Activated naive CD8-positive, alpha-beta T cell treated with anti-CD3 and anti-CD28 coated beads, Interleukin-2, amount 10 ng/mL, durations not matched to agents 7 days and 5 days (primary cell): ENCODE measurements around the gene SH3BGR. TPM values are rescaled to one million over a fixed set of nuclear protein-coding genes. Genes with fewer than 3 reads are reported as not detected.

Experiments
- ATAC-seq: fragments of 150-1000 bp; cut with Tn5 transposase; one replicate; pipeline ENCODE4 v1.10.0; 2021; ENCODE audit warnings: low read depth, moderate library complexity
- POLR2A ChIA-PET: fragments of 350-600 bp; sonication (Branson Sonifier 250); formaldehyde crosslinking; loops from one replicate; lab custom pipeline; 2021; ENCODE audit warnings: antibody characterized with exemption; lab: Charles Lee
- DNase-seq: peaks from one replicate; pipeline ENCODE4 v3.0.0; 2021
- H3K27ac Mint-ChIP-seq: one replicate; pipeline ENCODE4 v1.8.0; 2022; ENCODE audit warnings: mild to moderate bottlenecking, mixed read lengths
- H3K27me3 Mint-ChIP-seq: one replicate; pipeline ENCODE4 v1.8.0; 2022; ENCODE audit warnings: mild to moderate bottlenecking, moderate library complexity, mixed read lengths
- H3K36me3 Mint-ChIP-seq: one replicate; pipeline ENCODE4 v1.8.0; 2021; ENCODE audit warnings: mild to moderate bottlenecking, mixed read lengths
- H3K4me1 Mint-ChIP-seq: one replicate; pipeline ENCODE4 v1.8.0; 2021; ENCODE audit warnings: mixed read lengths
- H3K4me3 Mint-ChIP-seq: one replicate; pipeline ENCODE4 v1.8.0; 2022; ENCODE audit warnings: mild to moderate bottlenecking, moderate library complexity, mixed read lengths
- H3K9me3 Mint-ChIP-seq: one replicate; pipeline ENCODE4 v1.8.0; 2021; ENCODE audit warnings: mixed read lengths
- total RNA-seq, 2 experiments: library from RNA; stranded (reverse); gene quantifications; one replicate each; pipeline ENCODE4 v1.2.3, GENCODE V29; 2021

The SH3BGR gene
- total RNA-seq, 2 experiments from 2014 or later, result 1.4 to 1.9 TPM

DNA sequence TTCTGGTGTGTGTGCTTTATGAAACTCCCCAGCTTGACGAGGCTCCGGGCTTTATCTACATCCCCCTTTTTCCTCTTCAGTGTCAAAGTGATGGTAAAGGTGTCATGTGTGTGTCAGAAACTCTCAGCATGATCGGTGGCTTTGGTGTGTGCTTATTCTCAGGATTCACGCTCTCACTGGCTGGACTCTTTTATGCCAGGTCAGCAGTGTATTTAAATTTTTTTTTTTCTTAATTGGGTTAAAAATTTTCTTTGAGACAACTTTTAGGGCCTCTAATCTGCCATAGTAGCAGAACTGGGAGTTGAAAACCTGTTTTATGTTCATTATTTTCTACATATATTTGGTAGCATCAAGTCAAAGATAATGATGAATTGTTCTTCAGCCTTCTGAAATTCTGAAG, 21.0 kb downstream of the SH3BGR start:
- Mint-ChIP-seq H3K9me3 (no peaks in the 10 kb centered on the region), H3K4me3 (no peak overlapping the region), H3K27me3 (no peaks in the 10 kb centered on the region), H3K27ac (no peak overlapping the region), H3K36me3 (no peaks in the 10 kb centered on the region), H3K4me1 (no peaks in the 10 kb centered on the region)
- POLR2A ChIA-PET, result no interaction called here
- ATAC-seq (no peak), DNase-seq (no peak)

DNA sequence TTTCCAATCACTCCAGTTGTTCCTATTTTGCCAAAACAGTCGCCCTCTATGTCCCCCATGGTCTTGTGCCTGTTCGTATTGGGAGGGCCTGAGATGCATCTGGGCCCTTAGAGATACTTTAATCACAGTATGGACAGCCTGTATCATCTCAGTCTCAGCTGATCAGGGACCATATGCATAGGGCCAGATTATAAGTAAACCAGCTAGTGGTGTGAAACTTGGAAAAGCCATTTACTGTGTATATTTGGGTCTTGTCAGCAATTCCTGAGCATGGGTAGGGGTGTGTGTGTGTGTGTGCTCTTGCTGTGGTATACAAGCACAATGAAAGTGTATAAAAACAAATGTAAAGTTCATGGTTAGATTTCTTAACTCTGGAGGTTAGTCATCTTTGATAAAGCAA, 22.8 kb downstream of the SH3BGR start:
- Mint-ChIP-seq H3K4me3 (no peak overlapping the region), H3K27ac (no peak overlapping the region), H3K9me3 (peaks cover 1% of the 10 kb centered on the region), H3K4me1 (no peaks in the 10 kb centered on the region), H3K36me3 (no peaks in the 10 kb centered on the region), H3K27me3 (no peaks in the 10 kb centered on the region)
- no peak for ATAC-seq
- POLR2A ChIA-PET, result no interaction called here
- no peak for DNase-seq

DNA sequence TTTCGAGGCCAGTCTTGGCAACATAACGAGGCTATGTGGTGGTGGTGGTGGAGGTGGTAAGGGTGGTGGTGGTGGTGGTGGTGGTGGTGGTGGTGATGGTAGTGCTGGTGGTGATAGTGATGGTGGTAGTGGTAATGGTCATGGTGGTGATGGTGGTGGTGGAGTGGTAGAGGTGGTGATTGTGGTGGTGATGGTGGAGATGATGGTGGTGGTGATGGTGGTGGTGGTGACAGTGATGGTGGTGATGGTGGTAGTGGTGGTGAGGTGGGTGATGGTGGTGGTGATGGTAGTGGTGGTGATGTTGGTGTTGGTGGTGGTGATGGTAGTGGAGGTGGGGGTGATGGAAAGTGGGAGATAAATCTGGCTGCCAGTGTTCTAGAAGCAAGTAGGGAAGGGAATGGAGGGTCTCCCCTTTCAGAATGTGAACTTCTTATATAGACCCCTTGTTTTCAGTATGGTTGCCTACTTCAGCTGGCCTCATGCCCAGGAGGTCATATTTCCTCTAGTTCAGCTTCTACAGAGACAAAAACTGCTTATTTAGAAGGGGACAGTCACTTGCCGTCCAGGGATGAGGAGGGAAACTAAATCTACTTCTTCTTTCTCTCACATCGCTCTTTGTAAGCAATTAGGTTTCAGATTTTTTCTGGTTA, 27.5 kb downstream of the SH3BGR start:
- DNase-seq, result no peak
- POLR2A ChIA-PET, result no interaction called here
- Mint-ChIP-seq H3K27me3 (no peaks in the 10 kb centered on the region), H3K4me1 (no peaks in the 10 kb centered on the region), H3K36me3 (no peaks in the 10 kb centered on the region), H3K27ac (no peak overlapping the region), H3K4me3 (no peak overlapping the region), H3K9me3 (peaks cover 1% of the 10 kb centered on the region)
- ATAC-seq, result no peak

DNA sequence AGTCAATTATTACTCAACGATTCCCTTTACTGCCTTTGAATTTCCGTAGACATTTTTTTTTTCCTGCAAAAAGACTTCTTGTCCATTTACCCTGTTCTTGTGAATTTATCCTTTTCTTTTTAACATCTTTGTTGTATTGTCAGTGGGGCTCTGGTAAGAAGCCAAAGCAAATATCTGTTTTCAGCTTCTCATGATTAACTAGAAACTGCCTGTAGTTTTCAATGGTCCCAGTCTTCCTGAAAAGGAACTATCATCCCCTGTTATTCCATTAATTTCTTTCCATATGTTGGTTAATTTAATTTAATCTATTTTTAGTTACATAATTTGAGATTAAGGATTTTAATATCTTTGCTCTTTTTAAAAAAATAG, 28.0 kb downstream of the SH3BGR start:
- Mint-ChIP-seq H3K27ac (no peak overlapping the region), H3K4me1 (no peaks in the 10 kb centered on the region), H3K27me3 (no peaks in the 10 kb centered on the region), H3K4me3 (no peak overlapping the region), H3K9me3 (peaks cover 1% of the 10 kb centered on the region), H3K36me3 (no peaks in the 10 kb centered on the region)
- no peak for DNase-seq
- ATAC-seq, result no peak
- POLR2A ChIA-PET, result no interaction called here

DNA sequence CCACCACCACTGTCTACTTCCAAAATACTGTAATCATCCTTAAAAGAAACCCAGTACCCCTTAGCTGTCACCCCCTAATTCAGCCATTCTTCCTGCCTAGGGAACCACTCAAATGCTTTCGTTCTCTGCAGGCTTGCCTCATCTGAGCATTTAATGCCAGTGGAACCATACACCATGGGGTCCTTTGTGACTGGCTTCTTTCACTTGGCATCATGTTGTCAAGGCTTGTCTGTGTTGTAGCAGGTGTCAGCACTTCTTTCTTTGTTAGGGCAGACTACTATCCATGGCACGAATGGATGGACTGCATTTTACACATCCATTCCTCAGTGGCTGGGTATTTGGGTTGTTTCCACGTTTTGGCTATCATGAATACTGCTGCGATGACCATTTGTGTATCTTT, 28.5 kb downstream of the SH3BGR start:
- Mint-ChIP-seq H3K27me3 (no peaks in the 10 kb centered on the region), H3K4me3 (no peak overlapping the region), H3K9me3 (peaks cover 1% of the 10 kb centered on the region), H3K27ac (no peak overlapping the region), H3K4me1 (no peaks in the 10 kb centered on the region), H3K36me3 (no peaks in the 10 kb centered on the region)
- DNase-seq, result no peak
- no peak for ATAC-seq
- POLR2A ChIA-PET, result no interaction called here

DNA sequence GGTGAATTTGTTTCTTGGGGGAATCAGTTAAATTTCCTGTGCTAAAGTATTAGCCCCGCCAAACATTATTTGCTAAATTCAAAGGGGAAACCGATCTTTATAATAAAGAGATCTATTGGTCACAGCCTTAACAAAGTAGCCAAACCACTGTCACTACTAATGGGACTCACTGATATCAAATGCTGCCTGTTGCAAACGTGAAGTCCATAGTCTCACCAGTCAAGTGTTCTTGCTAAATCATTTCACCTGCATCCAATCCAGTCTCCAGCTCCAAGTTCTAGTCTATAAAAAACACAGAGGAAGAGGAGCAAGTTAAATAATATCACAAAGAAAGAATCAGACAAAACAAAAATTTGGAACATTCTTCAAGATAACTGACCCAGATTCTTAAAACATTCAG, 30.1 kb downstream of the SH3BGR start:
- DNase-seq, result no peak
- Mint-ChIP-seq H3K4me3 (no peak overlapping the region), H3K36me3 (no peaks in the 10 kb centered on the region), H3K27me3 (no peaks in the 10 kb centered on the region), H3K27ac (no peak overlapping the region), H3K4me1 (no peaks in the 10 kb centered on the region), H3K9me3 (peaks cover 1% of the 10 kb centered on the region)
- POLR2A ChIA-PET, result no interaction called here
- ATAC-seq, result no peak

DNA sequence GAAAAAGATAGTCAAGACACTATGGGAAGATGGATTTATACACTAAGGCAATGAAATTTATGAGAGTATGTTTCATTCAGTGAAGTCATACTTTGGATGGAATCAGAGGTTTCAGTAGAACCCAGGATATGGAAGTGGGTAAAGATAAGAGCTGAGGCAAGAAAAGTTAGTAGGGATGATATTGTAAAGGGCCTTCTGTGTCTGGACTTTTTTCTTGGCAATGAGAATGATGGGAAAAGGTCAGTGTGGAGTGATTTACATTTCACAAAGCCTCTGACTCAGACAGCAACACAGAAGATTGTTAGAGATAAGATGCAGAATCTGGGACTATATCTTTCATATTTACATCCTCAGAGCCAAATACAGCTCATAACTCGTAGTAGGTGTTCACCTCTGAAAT, 32.1 kb downstream of the SH3BGR start:
- POLR2A ChIA-PET, result no interaction called here
- Mint-ChIP-seq H3K36me3 (no peaks in the 10 kb centered on the region), H3K4me1 (no peaks in the 10 kb centered on the region), H3K9me3 (peaks cover under 1% of the 10 kb centered on the region), H3K4me3 (no peak overlapping the region), H3K27me3 (no peaks in the 10 kb centered on the region), H3K27ac (no peak overlapping the region)
- ATAC-seq (no peak), DNase-seq (no peak)

DNA sequence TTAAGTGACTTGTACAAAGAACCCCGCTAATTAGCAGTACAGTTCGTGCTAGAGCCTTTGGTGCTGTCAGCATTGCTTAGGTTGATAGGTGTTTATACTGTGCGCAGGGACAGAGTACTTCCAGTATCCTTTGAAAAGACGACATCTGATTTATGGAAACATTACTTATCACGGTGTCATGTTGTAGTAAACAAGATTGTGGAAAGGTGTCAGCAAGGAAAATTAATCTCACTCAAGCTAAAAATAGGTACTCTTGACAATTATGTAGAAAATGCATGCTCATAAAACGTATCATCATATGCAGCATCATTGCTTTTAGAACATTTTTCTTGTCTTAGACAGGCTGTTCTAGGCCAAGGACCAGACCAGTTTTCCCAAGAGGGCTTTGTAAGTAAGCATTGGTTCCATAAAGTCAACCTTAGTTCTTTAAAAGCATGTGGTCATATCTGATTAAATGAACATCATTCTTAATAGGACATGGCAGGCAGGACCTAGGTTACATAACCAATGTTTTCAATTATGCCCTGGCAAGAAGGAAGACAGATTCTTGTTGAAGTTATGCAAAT, 33.0 kb downstream of the SH3BGR start:
- no peaks in the 10 kb centered on the region for H3K27me3 Mint-ChIP-seq
- H3K9me3 Mint-ChIP-seq, result no peaks in the 10 kb centered on the region
- no peak overlapping the region for H3K4me3 Mint-ChIP-seq
- POLR2A ChIA-PET, result no interaction called here
- DNase-seq, result no peak
- no peaks in the 10 kb centered on the region for H3K36me3 Mint-ChIP-seq
- no peak for ATAC-seq
- no peak overlapping the region for H3K27ac Mint-ChIP-seq
- no peaks in the 10 kb centered on the region for H3K4me1 Mint-ChIP-seq

DNA sequence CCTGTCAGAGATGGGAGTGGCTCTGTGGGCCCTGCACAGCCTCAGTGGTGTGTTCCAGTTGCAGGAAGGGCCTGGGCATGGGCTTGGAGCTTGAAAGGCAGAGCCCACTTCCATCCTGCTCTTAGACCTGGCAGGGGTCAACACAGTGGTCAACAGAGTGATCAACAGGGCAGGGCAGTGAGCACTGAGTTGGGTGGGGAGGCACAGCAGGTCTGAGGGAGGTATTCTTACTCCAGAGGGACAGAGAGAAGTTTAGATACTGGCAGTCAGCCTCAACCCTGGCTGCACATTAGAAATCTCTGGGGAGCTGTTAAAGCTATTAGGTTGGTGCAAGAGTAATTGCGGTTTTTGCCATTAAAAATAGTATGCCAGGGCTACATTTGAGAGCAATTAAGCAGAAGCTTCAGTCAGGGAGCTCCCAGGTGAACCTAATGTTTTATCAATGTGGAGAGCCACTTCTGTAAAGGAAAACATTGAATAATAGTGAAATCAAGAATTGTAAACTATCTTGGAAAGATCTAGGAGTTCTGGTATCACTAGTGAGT, 37.7 kb downstream of the SH3BGR start:
- Mint-ChIP-seq H3K4me3 (no peak overlapping the region), H3K27ac (no peak overlapping the region), H3K36me3 (no peaks in the 10 kb centered on the region), H3K9me3 (peaks cover 1% of the 10 kb centered on the region), H3K27me3 (no peaks in the 10 kb centered on the region), H3K4me1 (no peaks in the 10 kb centered on the region)
- POLR2A ChIA-PET, result no interaction called here
- DNase-seq, result no peak
- ATAC-seq, result no peak

DNA sequence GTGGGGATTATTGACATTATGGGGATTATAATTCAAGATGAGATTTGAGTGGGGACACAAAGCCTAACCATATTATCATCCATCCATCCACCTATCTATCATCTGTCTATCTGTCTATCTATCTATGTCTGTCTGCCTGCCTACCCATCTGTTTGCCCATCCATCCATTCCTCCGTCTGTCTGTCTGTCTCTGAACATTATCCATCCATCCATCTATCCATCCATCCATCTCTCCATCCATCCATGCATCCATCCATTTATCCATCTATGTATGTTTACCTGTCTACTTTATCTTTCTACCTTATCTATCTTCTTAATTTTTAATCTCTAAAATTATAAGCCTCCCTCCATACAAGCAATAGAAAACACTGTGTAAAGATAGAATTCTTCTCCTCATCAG, 47.4 kb downstream of the SH3BGR start:
- Mint-ChIP-seq H3K4me3 (no peak overlapping the region), H3K27me3 (no peaks in the 10 kb centered on the region), H3K27ac (no peak overlapping the region), H3K4me1 (no peaks in the 10 kb centered on the region), H3K9me3 (no peaks in the 10 kb centered on the region), H3K36me3 (no peaks in the 10 kb centered on the region)
- POLR2A ChIA-PET, result no interaction called here
- DNase-seq, result no peak
- no peak for ATAC-seq

DNA sequence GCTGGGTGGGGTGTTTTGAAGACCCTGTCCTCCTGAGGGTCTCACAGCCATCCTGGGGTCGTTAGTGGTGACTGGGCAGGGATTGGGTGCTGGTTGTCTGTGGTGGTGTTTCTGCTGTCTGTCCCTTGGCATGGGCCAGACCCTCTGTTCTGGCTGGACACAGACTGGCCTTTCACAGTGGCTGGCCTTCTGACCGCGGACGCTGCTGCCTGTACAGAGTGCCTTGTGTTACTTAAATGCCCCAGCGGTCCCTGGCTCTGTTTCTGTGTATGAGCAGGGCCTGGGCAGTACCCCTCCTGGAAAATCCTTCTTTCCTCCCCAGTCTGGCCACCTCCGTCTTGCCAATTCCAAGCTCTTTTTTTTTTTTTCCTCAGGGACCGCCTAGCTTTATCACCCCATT, 50.9 kb downstream of the SH3BGR start:
- DNase-seq (no peak), ATAC-seq (no peak)
- POLR2A ChIA-PET, result no interaction called here
- Mint-ChIP-seq H3K27ac (no peak overlapping the region), H3K4me1 (no peaks in the 10 kb centered on the region), H3K9me3 (peaks cover 2% of the 10 kb centered on the region), H3K36me3 (peaks cover 1% of the 10 kb centered on the region), H3K27me3 (no peaks in the 10 kb centered on the region), H3K4me3 (no peak overlapping the region)

DNA sequence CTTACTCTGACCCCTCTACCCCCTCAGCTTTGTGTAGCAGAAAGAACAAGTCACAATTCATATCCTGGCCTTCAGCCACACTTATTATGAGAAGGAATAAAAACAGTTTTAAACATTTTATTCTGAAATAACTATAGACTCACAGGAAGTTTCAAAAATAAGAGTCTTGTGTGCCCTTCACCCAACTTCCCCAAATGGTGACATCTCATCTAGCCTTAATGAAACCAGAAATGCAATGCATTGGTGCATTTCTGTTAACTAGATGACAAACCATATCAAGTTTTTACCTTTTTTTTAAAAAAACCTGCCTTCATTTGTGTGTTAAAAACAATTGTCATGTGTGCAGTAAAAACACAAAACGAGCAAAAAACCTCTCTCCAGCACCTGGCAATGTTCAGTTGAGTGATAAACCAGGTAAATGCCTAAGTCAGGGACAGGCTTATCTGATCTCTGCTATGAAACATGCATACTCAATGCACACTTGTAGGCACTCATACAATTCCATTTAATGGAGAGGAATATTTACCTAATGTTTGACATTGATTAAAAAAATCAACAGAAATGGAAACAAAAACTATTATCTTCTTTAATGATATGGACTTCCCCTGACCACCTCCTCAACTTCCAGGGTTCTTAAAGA, 51.5 kb downstream of the SH3BGR start:
- Mint-ChIP-seq H3K36me3 (peaks cover 1% of the 10 kb centered on the region), H3K27me3 (no peaks in the 10 kb centered on the region), H3K9me3 (peaks cover 2% of the 10 kb centered on the region), H3K4me3 (no peak overlapping the region), H3K4me1 (no peaks in the 10 kb centered on the region), H3K27ac (no peak overlapping the region)
- POLR2A ChIA-PET, result no interaction called here
- DNase-seq (no peak), ATAC-seq (no peak)

DNA sequence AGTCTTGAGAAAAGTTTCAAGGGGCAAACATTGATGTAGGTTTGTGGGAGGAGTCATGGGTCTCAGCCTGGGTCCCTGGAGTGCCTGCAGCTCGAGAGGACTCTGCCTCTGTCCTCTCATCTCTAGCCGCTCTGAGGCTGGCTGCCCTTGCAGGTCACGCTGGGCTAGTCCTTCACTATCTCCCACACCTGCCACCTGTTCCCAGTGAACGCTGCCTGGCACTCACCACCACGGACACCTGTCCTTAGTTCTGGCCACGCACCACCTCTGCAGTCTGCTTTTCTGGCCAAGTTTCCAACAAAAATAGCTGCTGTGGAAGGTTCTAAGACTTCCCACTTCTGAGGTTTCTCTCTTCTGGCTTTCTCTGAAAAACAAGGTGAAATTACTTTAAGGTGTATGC, 52.5 kb downstream of the SH3BGR start:
- no peak overlapping the region for H3K4me3 Mint-ChIP-seq
- ATAC-seq (no peak), DNase-seq (no peak)
- no peak overlapping the region for H3K27ac Mint-ChIP-seq
- H3K9me3 Mint-ChIP-seq, result peaks cover 2% of the 10 kb centered on the region
- no peaks in the 10 kb centered on the region for H3K27me3 Mint-ChIP-seq
- H3K36me3 Mint-ChIP-seq, result peaks cover 1% of the 10 kb centered on the region
- H3K4me1 Mint-ChIP-seq, result no peaks in the 10 kb centered on the region
- POLR2A ChIA-PET, result no interaction called here

DNA sequence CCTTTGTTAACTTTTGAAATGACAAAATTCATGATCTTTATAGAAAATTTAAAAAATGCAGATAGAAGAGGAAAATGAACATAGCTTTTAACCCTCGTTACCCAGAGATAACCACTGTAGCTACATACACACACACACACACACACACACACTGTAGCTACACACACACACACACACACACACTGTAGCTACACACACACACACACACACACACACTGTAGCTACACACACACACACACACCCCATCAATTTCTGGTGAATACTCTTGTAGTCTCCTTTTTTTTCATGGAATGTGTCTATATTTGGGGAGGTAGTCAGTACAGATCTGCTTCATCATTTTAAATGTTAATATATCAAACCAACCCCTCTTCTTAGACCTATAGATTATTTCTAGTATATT, 58.5 kb downstream of the SH3BGR start:
- Mint-ChIP-seq H3K27ac (no peak overlapping the region), H3K36me3 (peaks cover 1% of the 10 kb centered on the region), H3K27me3 (no peaks in the 10 kb centered on the region), H3K4me1 (no peaks in the 10 kb centered on the region), H3K9me3 (peaks cover 2% of the 10 kb centered on the region), H3K4me3 (no peak overlapping the region)
- POLR2A ChIA-PET, result no interaction called here
- DNase-seq, result no peak
- no peak for ATAC-seq
